Stimulated activated CD4-positive, alpha-beta T cell treated with anti-CD3 and anti-CD28 coated beads, Interleukin-12 subunit alpha, Interleukin-12 subunit beta, amount 100 ng/mL, for 48 hours (primary cell): ENCODE data around the gene TSTD2.
A peak's percentile ranks its signal among the peaks of the same experiment; 100 is the strongest.
"Not testable (repeated sequence)": the region's sequence is repeated elsewhere in the genome, so short reads cannot be mapped to it uniquely, and the experiment has no call there.

Experiments
- DNase-seq, 3 donors: peaks; one replicate each; pipeline ENCODE4 v3.0.0-alpha.2; 2020; ENCODE audit warnings: low read depth in 2 of 3, low spot score in 1 of 3

TSTD2 gene

GRCh38 chr9:97632248-97632984, 752 bp downstream of the TSTD2 start:
- DNase-seq, result peak in 1 of 3 donors; percentile 9

- DNase-seq, result no peak
Measured at GRCh38 chr9:97630591-97630990, 2.6 kb downstream of the TSTD2 start.

GRCh38 chr9:97629156-97629555, 4.0 kb downstream of the TSTD2 start:
- DNase-seq, result no peak

DNA sequence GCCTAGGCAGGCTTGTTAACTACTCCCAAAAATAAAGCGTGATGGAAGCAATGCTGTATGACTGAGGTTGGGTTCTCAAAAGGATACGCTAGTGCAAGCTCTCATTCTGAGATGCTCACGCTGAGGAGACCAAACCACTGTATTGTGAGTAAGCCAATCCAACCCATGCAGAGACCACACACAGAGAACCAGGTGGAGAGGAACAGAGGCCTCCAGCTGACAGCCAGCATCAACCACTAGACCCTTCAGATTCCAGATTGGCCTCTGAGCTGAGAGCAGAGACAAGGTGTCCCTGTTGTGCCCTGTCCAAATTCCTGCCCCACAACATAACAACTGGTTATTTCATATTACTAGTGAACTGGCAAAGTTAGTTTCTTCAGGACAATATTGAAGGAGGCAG, 4.5 kb downstream of the TSTD2 start:
- DNase-seq, result no peak

- DNase-seq, result no peak
Measured at GRCh38 chr9:97627624-97628023, 5.5 kb downstream of the TSTD2 start.

DNA sequence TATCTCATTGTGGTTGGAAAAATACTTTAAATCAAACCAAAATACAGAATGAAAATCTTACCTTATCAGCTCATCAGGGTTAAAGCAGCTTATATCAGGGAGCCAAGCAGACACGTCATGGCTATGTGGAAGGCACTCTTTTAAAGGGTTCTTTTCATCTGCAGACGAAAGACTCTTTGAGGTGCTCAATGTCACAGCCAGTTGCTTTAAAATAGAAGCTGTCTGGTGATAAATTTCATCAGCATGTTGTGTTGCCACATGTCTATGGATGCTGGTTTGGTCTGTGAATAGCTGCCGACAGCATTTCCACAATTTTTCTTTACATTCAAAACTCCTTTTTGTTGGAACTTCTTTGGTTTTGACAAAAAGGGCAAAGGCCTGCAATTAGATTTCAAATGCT, 7.5 kb downstream of the TSTD2 start:
- no peak for DNase-seq

DNA sequence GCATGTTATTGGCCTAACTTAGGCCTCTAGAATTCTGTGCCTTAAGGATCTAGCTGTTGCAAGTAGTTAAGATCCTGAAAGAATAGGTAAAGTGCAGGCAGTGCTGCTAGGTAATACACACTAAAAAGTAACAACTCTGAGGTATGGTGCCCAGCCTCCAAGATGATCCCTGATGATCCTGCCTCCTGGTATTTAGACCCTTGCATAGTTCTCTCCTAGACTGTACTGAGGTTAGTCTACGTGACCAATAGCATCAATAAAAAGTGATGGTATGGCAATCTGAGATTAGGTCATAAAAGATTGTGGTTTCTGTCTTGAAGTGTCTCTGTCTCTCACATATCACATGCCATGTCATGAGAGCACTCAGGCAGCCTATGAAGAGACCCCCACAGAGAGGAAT, 9.2 kb downstream of the TSTD2 start:
- DNase-seq, result no peak

DNA sequence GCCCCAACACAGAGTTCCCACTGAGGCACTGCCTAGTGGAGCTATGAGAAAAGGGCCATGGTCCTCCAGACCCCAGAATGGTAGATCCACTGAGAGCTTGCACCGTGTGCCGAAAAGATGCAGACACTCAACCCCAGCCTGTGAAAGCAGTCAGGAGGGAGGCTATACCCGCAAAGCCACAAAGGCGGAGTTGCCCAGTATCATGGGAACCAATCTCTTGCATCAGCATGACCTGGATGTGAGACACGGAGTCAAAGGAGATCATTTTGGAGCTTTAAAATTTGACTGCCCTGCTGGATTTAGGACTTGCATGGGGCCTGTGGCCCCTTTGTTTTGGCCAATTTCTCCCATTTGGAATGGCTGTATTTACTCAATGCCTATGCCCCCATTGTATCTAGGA, 10.7 kb downstream of the TSTD2 start:
- not testable (repeated sequence) for DNase-seq

DNA sequence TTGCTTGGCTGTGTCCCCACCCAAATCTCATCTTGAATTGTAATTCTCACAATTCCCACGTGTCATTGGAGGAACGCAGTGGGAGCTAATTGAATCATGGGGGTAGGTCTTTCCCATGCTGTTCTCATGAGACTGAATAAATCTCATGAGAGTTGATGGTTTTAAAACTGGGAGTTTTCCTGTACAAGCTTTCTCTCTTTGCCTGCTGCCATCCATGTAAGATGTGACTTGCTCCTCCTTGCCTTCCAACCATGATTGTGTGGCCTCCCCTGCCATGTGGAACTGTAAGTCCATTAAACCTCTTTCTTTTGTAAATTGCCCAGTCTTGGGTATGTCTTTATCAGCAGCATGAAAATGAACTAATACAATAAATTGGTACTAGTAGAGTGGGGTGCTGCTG, 13.1 kb downstream of the TSTD2 start:
- DNase-seq, result not testable (repeated sequence)

GRCh38 chr9:97617939-97618416, 15.2 kb downstream of the TSTD2 start:
- DNase-seq, result no peak

GRCh38 chr9:97615439-97616072, 17.6 kb downstream of the TSTD2 start:
- peak; percentile 20 to 57 (median 41) for DNase-seq

GRCh38 chr9:97604901-97605645, 28.1 kb downstream of the TSTD2 start:
- no peak for DNase-seq

- no peak for DNase-seq
Measured at GRCh38 chr9:97602430-97602829, 30.7 kb downstream of the TSTD2 start.

- no peak for DNase-seq
Measured at GRCh38 chr9:97601228-97601898, 31.8 kb downstream of the TSTD2 start.

DNA sequence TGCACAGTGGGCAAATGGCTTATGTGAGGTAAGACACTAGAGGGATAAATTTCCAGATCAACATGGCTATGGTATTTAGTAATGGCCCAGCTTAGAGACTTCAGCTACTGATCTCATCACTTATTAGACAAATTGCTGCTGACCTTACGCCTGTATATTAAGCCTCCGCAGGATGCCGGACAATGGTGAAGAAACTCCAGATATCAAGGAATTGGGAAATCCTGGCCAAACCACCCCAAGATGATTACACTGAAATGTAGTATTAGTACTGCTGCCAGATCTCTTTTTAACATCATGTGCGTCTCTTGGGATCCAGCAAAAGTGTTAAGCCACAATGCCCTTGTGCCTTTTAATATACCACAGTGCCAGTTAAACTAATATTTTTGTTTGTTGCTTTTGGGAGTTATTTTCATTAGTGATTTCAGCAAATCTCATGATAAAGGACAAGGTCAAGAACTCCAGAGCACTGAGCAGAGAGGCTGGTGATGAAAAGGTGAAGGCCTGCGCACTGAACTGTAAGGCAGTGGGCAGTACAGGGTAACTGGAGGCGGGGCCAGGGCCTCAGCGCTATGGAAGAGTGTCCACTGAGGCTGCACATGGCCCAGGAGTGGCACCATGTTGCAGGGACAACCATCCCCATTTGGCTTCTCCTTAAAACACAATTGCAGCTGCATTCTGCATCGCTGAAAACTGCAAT, 32.5 kb downstream of the TSTD2 start:
- DNase-seq, result no peak

GRCh38 chr9:97599314-97599846, 33.8 kb downstream of the TSTD2 start:
- DNase-seq, result no peak

DNA sequence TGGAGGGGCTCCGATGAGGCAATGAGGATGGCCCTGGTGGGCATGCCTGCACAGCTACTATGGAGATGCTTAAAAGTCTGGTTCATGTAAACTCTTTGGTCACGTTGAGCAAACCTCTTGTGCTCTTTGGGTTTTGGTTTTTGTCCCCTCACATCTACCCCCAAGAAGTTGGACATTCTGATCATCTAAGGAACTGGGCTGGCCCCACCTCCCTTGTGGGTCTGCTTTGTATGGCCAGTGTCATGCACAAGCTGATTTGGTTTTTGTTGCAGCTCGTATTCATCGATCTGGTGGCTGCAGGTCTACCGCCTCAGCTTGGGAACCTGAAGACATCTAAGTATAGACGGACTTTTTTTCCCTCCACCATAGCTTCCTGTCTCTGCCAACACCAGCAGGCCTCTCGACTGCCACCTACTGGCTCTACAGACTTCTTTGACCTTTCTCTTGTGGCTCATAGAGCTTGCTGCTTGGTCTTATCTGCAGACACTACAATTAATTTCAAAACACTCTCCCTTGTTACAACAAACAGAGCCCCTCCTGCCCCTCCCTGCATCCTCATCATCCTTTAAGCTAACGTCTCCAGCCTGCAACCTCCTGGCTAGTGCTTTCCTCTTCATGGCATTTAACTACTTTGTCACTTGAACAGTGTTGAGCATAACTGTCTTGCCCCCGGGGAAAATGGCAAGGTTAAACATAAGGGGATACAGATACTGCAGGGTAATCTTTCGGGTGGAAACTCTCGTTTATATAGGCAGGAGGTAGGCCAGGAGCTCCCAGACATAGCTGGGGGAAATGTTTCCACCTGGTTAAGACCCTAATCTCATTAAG, 34.5 kb downstream of the TSTD2 start:
- peak; percentile 44 to 76 (median 57) for DNase-seq

DNA sequence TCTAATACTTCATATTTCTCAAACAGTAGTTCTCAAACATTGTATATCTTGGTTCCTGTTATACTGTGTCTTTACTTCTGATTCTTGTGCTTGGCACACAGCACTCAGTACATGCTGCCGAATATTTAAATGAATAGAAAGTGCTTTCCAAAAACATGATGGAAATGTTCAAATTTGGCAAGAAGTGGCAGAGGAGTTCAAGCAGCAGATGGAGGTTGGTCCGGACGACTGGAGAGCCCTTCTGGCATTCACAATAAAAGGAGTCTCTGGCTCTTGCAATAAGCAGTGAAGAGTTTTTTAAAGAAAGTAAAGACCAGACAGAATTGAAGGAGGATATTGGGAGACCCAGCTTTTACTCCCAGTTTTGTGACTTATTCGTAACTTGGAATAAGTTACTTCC, 36.3 kb downstream of the TSTD2 start:
- DNase-seq, result no peak

DNA sequence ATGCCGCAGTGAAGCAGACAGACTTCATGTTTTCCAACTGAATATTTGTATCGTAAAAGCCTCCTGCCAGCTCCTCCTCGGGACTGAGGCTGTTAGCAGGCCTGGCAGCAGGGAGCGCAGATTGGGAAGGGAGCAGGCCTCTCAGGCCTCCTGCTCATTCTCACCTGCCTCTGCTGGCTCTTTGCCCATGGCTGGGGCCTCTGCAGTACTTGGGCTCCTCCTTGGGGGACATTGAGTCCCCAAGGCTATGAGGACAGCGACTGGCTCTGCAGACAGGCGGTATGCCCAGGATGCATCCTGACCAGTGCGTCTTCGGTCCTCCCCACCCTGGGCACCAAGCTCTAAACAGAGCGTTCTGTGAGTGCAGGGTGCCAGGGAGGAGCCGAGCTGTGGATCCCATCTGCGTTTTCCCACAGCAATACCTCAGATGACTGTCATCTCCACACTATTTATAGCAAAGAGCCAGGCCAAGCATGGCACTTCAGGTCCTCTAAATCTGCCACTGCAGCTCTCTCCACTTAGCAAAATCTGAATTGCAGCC, 38.7 kb downstream of the TSTD2 start:
- no peak for DNase-seq
